Measurements from ENCODE around the gene ZMYND15. TPM values are rescaled to one million over a fixed set of nuclear protein-coding genes. Genes with fewer than 3 reads are reported as not detected.

The ZMYND15 gene
- polyA plus RNA-seq, 2 of the 4 experiments (the other 2 are of a cell fraction): 0.16 to 0.19 TPM

DNA sequence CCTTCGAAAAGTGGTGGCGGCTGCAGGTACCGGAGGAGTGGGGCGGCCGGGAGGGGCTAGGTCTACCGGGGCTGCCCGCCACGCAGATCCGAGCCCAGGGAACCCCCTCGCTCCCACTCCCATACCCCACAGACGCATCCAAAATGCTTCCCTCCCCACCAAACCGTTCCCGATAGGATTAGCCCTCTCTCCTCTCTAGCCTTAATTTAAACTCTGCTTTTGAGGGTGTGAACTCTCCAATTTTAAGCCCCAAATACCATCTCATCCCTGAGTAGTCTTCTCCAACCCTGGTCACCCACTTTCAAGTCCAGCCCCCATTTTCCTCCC is 355 bp downstream of the ZMYND15 start:
- FAIRE-seq (no peak), DNase-seq (ENCODE audit: low read depth in 1 of 2, low spot score in 1 of 2) (no peak), ATAC-seq (0 out of 6 replicates have a peak, but pooled peaks of 1 of the 2 experiments have one; percentile 4)
- H3K4me2 ChIP-seq: peak overlapping the region; percentile 99
- H3K27ac ChIP-seq: peak overlapping the region; percentile 79 to 87
- H3K4me1 ChIP-seq: peaks cover 9% of the 10 kb centered on the region
- WGBS (ENCODE audit: missing lambda C conversion rate): 51% methylated on average over 13 of the region's 13 CpGs
- H3K9me3 ChIP-seq: no peaks in the 10 kb centered on the region
- TF ChIP-seq NFE2L2 (conservative IDR thresholded peaks at IDR 0.05; ENCODE audit: low read length) (no peak), GATA3 (IDR thresholded peaks at IDR 0.05; ENCODE audit: borderline replicate concordance) (no peak), PBX3 (IDR thresholded peaks at IDR 0.05) (no peak), MAFK (IDR thresholded peaks at IDR 0.05; ENCODE audit: partially characterized antibody) (no peak), CBX2 (IDR thresholded peaks at IDR 0.05; ENCODE audit: borderline replicate concordance, low read depth) (no peak), CHD2 (IDR thresholded peaks at IDR 0.05; ENCODE audit: low read length, partially characterized antibody) (no peak), SMC3 (IDR thresholded peaks at IDR 0.05) (no peak), JUNB (IDR thresholded peaks at IDR 0.05) (no peak), HOXB5 (CRISPR knock-in tag; IDR thresholded peaks at IDR 0.05) (no peak), JUN (IDR thresholded peaks at IDR 0.05) (no peak), POLR2A (IDR thresholded peaks at IDR 0.05; ENCODE audit: low read length) (no peak)
- TF ChIP-seq, protein P1, sequence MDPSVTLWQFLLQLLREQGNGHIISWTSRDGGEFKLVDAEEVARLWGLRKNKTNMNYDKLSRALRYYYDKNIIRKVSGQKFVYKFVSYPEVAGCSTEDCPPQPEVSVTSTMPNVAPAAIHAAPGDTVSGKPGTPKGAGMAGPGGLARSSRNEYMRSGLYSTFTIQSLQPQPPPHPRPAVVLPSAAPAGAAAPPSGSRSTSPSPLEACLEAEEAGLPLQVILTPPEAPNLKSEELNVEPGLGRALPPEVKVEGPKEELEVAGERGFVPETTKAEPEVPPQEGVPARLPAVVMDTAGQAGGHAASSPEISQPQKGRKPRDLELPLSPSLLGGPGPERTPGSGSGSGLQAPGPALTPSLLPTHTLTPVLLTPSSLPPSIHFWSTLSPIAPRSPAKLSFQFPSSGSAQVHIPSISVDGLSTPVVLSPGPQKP (IDR thresholded peaks at IDR 0.05; ENCODE audit: low read depth, low read length): no peak
- CTCF ChIA-PET: interaction anchor here (1.3 to 10.2 kb wide), 4 partner anchors 30 to 49 kb away, joined by 4 to 115 read pairs (median 26); partner anchors contain the start of genes ARRB2, GLTPD2 and VMO1
- POLR2A ChIA-PET: interaction anchor here (1.8 kb wide), 1 partner anchor 50 kb away, joined by 6 read pairs; no protein-coding TSS in a partner anchor
- H3K4me3 ChIP-seq: peak overlapping the region; percentile 86

DNA sequence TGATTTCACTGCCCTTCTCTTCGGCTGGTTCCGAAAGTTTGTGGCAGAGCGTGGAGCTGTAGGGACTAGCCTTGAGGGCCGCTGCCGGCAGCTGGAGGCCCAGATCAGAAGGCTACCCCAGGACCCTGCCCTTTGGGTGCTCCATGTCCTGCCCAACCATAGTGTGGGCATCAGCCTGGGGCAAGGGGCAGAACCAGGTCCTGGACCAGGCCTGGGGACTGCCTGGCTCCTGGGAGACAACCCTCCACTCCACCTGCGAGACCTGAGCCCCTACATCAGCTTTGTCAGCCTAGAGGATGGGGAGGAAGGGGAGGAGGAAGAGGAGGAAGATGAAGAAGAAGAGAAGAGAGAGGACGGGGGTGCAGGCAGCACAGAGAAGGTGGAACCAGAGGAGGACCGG is 951 bp downstream of the ZMYND15 start:
- ATAC-seq (peak in 1 of 2 experiments; percentile 7; a peak in 3 of 6 replicates), FAIRE-seq (no peak), DNase-seq (ENCODE audit: low read depth in 1 of 2, low spot score in 1 of 2) (no peak)
- Histone ChIP-seq H3K4me2 (no peak overlapping the region), H3K4me3 (no peak overlapping the region), H3K9me3 (no peaks in the 10 kb centered on the region), H3K4me1 (peaks cover 9% of the 10 kb centered on the region), H3K27ac (no peak overlapping the region)
- WGBS (ENCODE audit: missing lambda C conversion rate): 93% methylated on average over 8 of the region's 8 CpGs
- TF ChIP-seq CHD4 (IDR thresholded peaks at IDR 0.05; ENCODE audit: borderline replicate concordance): no peak
- no peak for TF ChIP-seq GATA3 (IDR thresholded peaks at IDR 0.05; ENCODE audit: borderline replicate concordance)
- TF ChIP-seq, protein P2, sequence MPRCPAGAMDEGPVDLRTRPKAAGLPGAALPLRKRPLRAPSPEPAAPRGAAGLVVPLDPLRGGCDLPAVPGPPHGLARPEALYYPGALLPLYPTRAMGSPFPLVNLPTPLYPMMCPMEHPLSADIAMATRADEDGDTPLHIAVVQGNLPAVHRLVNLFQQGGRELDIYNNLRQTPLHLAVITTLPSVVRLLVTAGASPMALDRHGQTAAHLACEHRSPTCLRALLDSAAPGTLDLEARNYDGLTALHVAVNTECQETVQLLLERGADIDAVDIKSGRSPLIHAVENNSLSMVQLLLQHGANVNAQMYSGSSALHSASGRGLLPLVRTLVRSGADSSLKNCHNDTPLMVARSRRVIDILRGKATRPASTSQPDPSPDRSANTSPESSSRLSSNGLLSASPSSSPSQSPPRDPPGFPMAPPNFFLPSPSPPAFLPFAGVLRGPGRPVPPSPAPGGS (IDR thresholded peaks at IDR 0.05): no peak
- TF ChIP-seq, protein P1 (IDR thresholded peaks at IDR 0.05; ENCODE audit: low read depth, low read length): no peak
- TF ChIP-seq ATOH8 (CRISPR knock-in tag; IDR thresholded peaks at IDR 0.05; ENCODE audit: low read depth): no peak
- no peak for TF ChIP-seq TFCP2L1 (CRISPR knock-in tag; IDR thresholded peaks at IDR 0.05)
- no peak for TF ChIP-seq CBX2 (IDR thresholded peaks at IDR 0.05; ENCODE audit: borderline replicate concordance, low read depth)
- no peak for TF ChIP-seq POLR2A (IDR thresholded peaks at IDR 0.05; ENCODE audit: low read length)
- TF ChIP-seq PHF8 (IDR thresholded peaks at IDR 0.05; ENCODE audit: borderline replicate concordance, low read depth): no peak
- TF ChIP-seq POLR2AphosphoS2 (conservative IDR thresholded peaks at IDR 0.05; ENCODE audit: low read length): no peak
- TF ChIP-seq E2F6 (IDR thresholded peaks at IDR 0.05; ENCODE audit: borderline replicate concordance, low read depth): no peak
- TF ChIP-seq CEBPB (IDR thresholded peaks at IDR 0.05): no peak
- no peak for TF ChIP-seq RNF2 (IDR thresholded peaks at IDR 0.05; ENCODE audit: borderline replicate concordance, low read depth)
- TF ChIP-seq SMC3 (IDR thresholded peaks at IDR 0.05): no peak
- TF ChIP-seq, protein P3, sequence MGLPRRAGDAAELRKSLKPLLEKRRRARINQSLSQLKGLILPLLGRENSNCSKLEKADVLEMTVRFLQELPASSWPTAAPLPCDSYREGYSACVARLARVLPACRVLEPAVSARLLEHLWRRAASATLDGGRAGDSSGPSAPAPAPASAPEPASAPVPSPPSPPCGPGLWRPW (IDR thresholded peaks at IDR 0.05): no peak
- no peak for TF ChIP-seq ZC3H11A (IDR thresholded peaks at IDR 0.05)
- ChIA-PET POLR2A (no interaction called here), CTCF (interaction anchor here (0.7 to 4.6 kb wide), 3 partner anchors 31 to 48 kb away, joined by 3 to 42 read pairs (median 10); partner anchors contain the start of genes ARRB2 and GLTPD2)

Measured in A549 (cell line).